Measurements from ENCODE around the gene PSMB3.

Gene PSMB3

GRCh38 chr17:38752308-38753070 lies at the start of gene PSMB3:
Gene PSMB3 (plus strand): TSS chr17:38752741. CDS start chr17:38752827, 86 bp downstream.
- H3K4me1 Mint-ChIP-seq (ENCODE audit: low read depth): peaks cover 46% of the 10 kb centered on the region
- H3K27ac Mint-ChIP-seq: peak within 1 kb of the TSS; percentile 100
- peak within 1 kb of the TSS; percentile 99 for H3K4me3 Mint-ChIP-seq
- H3K36me3 Mint-ChIP-seq: peaks cover 10% of the 10 kb centered on the region
- peaks cover 1% of the 10 kb centered on the region for H3K27me3 Mint-ChIP-seq
- no peaks in the 10 kb centered on the region for H3K9me3 Mint-ChIP-seq (ENCODE audit: low read depth)

GRCh38 chr17:38702916-38703741 lies 49.4 kb upstream of the PSMB3 start:
- H3K4me3 Mint-ChIP-seq: peak overlapping the region; percentile 99
- no peaks in the 10 kb centered on the region for H3K27me3 Mint-ChIP-seq
- peak overlapping the region; percentile 100 for H3K27ac Mint-ChIP-seq
- H3K36me3 Mint-ChIP-seq: peaks cover 4% of the 10 kb centered on the region
- H3K4me1 Mint-ChIP-seq (ENCODE audit: low read depth): peaks cover 43% of the 10 kb centered on the region
- no peaks in the 10 kb centered on the region for H3K9me3 Mint-ChIP-seq (ENCODE audit: low read depth)

GRCh38 chr17:38703742-38704605 lies 48.6 kb upstream of the PSMB3 start:
- peak overlapping the region; percentile 100 for H3K27ac Mint-ChIP-seq
- H3K4me1 Mint-ChIP-seq (ENCODE audit: low read depth): peaks cover 40% of the 10 kb centered on the region
- peaks cover 5% of the 10 kb centered on the region for H3K36me3 Mint-ChIP-seq
- H3K9me3 Mint-ChIP-seq (ENCODE audit: low read depth): no peaks in the 10 kb centered on the region
- H3K27me3 Mint-ChIP-seq: no peaks in the 10 kb centered on the region
- peak overlapping the region; percentile 99 for H3K4me3 Mint-ChIP-seq

- Mint-ChIP-seq H3K36me3 (peaks cover 6% of the 10 kb centered on the region), H3K27me3 (no peaks in the 10 kb centered on the region), H3K4me1 (ENCODE audit: low read depth) (peaks cover 41% of the 10 kb centered on the region), H3K9me3 (ENCODE audit: low read depth) (no peaks in the 10 kb centered on the region), H3K27ac (peak within 1 kb of the TSS; percentile 100), H3K4me3 (peak within 1 kb of the TSS; percentile 99)
Observed at GRCh38 chr17:38704606-38705522, 47.7 kb upstream of the PSMB3 start, which contains the start of gene MLLT6. Gene MLLT6 (plus strand): TSS chr17:38705273. CDS start chr17:38705633, 360 bp downstream.

- H3K4me1 Mint-ChIP-seq (ENCODE audit: low read depth): peaks cover 41% of the 10 kb centered on the region
- H3K27ac Mint-ChIP-seq: no peak overlapping the region
- no peaks in the 10 kb centered on the region for H3K9me3 Mint-ChIP-seq (ENCODE audit: low read depth)
- peak overlapping the region; percentile 56 for H3K4me3 Mint-ChIP-seq
- H3K36me3 Mint-ChIP-seq: peaks cover 5% of the 10 kb centered on the region
- H3K27me3 Mint-ChIP-seq: no peaks in the 10 kb centered on the region
Observed at GRCh38 chr17:38705523-38705802, 47.1 kb upstream of the PSMB3 start.

- Mint-ChIP-seq H3K9me3 (ENCODE audit: low read depth) (no peaks in the 10 kb centered on the region), H3K4me3 (peak overlapping the region; percentile 97), H3K4me1 (ENCODE audit: low read depth) (peaks cover 42% of the 10 kb centered on the region), H3K36me3 (peaks cover 5% of the 10 kb centered on the region), H3K27me3 (no peaks in the 10 kb centered on the region), H3K27ac (peak overlapping the region; percentile 95)
Observed at GRCh38 chr17:38705803-38706504, 46.6 kb upstream of the PSMB3 start.

- peaks cover 38% of the 10 kb centered on the region for H3K4me1 Mint-ChIP-seq (ENCODE audit: low read depth)
- H3K36me3 Mint-ChIP-seq: peaks cover 5% of the 10 kb centered on the region
- no peaks in the 10 kb centered on the region for H3K27me3 Mint-ChIP-seq
- peak overlapping the region; percentile 95 for H3K27ac Mint-ChIP-seq
- no peaks in the 10 kb centered on the region for H3K9me3 Mint-ChIP-seq (ENCODE audit: low read depth)
- H3K4me3 Mint-ChIP-seq: peak overlapping the region; percentile 97
Observed at GRCh38 chr17:38706505-38707216, 45.9 kb upstream of the PSMB3 start.

GRCh38 chr17:38707678-38708351 lies 44.7 kb upstream of the PSMB3 start:
- peak overlapping the region; percentile 74 for H3K27ac Mint-ChIP-seq
- H3K27me3 Mint-ChIP-seq: no peaks in the 10 kb centered on the region
- H3K4me1 Mint-ChIP-seq (ENCODE audit: low read depth): peaks cover 40% of the 10 kb centered on the region
- H3K9me3 Mint-ChIP-seq (ENCODE audit: low read depth): no peaks in the 10 kb centered on the region
- peak overlapping the region; percentile 97 for H3K4me3 Mint-ChIP-seq
- peaks cover 5% of the 10 kb centered on the region for H3K36me3 Mint-ChIP-seq

- Mint-ChIP-seq H3K4me3 (peak overlapping the region; percentile 23), H3K4me1 (ENCODE audit: low read depth) (peaks cover 40% of the 10 kb centered on the region), H3K27ac (peak overlapping the region; percentile 83), H3K36me3 (peaks cover 5% of the 10 kb centered on the region), H3K9me3 (ENCODE audit: low read depth) (no peaks in the 10 kb centered on the region), H3K27me3 (no peaks in the 10 kb centered on the region)
Observed at GRCh38 chr17:38709104-38709820, 43.3 kb upstream of the PSMB3 start.

GRCh38 chr17:38709864-38710603 lies 42.5 kb upstream of the PSMB3 start:
- peak overlapping the region; percentile 20 for H3K4me3 Mint-ChIP-seq
- H3K9me3 Mint-ChIP-seq (ENCODE audit: low read depth): no peaks in the 10 kb centered on the region
- peak overlapping the region; percentile 83 for H3K27ac Mint-ChIP-seq
- peaks cover 44% of the 10 kb centered on the region for H3K4me1 Mint-ChIP-seq (ENCODE audit: low read depth)
- H3K36me3 Mint-ChIP-seq: peaks cover 8% of the 10 kb centered on the region
- H3K27me3 Mint-ChIP-seq: no peaks in the 10 kb centered on the region

GRCh38 chr17:38710604-38710962 lies 42.0 kb upstream of the PSMB3 start:
- Mint-ChIP-seq H3K27me3 (no peaks in the 10 kb centered on the region), H3K27ac (peak overlapping the region; percentile 83), H3K36me3 (peaks cover 8% of the 10 kb centered on the region), H3K4me3 (no peak overlapping the region), H3K4me1 (ENCODE audit: low read depth) (peaks cover 49% of the 10 kb centered on the region), H3K9me3 (ENCODE audit: low read depth) (no peaks in the 10 kb centered on the region)

- no peak overlapping the region for H3K4me3 Mint-ChIP-seq
- peaks cover 8% of the 10 kb centered on the region for H3K36me3 Mint-ChIP-seq
- no peaks in the 10 kb centered on the region for H3K27me3 Mint-ChIP-seq
- H3K27ac Mint-ChIP-seq: peak overlapping the region; percentile 41
- peaks cover 53% of the 10 kb centered on the region for H3K4me1 Mint-ChIP-seq (ENCODE audit: low read depth)
- no peaks in the 10 kb centered on the region for H3K9me3 Mint-ChIP-seq (ENCODE audit: low read depth)
Observed at GRCh38 chr17:38710985-38711384, 41.6 kb upstream of the PSMB3 start.
